Fibroblast of peridontal ligament (primary cell): ENCODE results near the gene MYPN.

Experiments
- DNase-seq: peaks from one replicate; pipeline ENCODE4 v3.0.0-alpha.2; 2010; ENCODE audit errors: extremely low read depth

The MYPN gene

DNA sequence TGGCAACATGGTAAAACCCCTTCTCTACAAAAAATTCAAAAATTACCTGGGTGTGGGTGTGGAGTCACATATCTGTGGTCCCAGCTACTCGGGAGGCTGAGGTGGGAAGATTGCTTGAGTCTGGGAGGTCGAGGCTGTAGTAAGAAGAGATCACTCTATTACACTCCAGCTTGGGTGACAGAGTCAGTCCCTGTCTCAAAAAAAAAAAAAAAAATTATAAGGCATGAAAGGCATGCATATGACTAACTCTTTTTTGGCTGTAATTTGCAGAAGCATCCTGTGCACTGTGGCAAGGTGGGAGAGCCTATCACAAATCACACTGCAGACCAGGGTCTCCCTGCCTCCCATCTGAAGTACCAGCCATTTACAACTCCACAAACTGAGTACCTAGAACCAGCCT lies 14.1 kb upstream of the MYPN start:
- no peak for DNase-seq

DNA sequence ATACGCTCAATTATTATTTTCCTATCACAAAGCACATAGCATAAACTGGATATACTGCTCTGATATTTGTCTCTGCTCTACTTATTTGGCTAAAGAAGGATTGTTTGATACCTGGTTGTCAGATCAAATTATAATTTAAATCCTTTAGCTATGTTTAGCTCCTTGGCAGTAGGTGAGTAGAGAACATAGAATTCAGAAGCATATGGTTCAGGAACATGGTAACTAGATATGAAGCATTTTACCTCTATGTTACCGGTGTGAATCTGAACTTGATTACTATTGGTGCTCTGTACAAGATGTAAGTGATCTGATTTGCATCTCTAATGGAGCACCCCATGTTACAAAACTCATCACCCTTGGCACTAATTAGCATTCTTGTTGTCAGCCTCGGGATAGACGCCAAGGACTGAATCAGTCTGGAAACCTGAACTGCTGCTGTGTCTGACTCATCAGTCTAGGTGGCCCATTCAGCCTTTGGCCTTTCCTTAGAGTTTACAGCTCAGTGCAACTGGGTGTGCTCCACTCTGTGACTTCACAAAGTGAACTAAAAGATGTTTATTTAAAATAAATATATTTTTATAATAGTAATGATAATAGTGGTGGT lies 12.3 kb upstream of the MYPN start:
- DNase-seq = peak; percentile 90

DNA sequence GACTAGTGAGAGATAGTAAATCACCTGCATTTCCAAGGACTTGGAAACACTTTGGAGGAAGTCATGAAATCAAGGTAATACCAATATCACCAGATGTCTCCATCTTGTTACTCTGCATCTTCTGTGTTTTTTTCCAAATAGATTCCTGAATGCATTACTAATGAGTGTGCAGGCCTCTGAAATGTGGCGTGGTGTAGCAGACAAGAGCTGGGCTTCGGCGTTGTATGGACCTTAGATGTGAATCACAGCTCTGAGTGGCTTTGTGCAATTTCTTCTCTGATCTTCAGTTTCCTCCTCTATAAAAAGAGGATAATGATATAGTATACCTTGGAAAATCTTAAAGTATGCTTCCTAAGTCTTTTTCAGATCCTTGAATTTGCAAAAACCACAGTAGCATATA lies 9.6 kb upstream of the MYPN start:
- DNase-seq = peak; percentile 59

DNA sequence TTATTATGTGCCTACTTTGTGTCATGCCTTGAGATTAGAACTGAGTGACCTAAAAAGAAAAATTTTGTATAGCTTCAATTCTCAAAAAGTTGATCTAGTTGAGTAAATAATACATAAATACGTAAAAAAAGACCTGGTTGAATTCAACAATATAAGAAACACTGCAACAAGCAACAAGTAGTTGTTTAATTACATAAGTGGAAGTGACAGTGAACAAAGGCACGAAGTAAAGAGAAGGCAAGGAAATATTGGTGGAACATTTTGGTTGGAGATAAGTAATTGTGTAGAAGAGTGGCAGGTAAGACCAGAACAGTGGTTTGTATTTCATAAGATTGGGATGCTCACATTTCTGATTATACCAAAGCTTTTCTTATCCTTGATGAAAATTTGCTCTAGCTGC lies 8.2 kb upstream of the MYPN start:
- DNase-seq = no peak

DNA sequence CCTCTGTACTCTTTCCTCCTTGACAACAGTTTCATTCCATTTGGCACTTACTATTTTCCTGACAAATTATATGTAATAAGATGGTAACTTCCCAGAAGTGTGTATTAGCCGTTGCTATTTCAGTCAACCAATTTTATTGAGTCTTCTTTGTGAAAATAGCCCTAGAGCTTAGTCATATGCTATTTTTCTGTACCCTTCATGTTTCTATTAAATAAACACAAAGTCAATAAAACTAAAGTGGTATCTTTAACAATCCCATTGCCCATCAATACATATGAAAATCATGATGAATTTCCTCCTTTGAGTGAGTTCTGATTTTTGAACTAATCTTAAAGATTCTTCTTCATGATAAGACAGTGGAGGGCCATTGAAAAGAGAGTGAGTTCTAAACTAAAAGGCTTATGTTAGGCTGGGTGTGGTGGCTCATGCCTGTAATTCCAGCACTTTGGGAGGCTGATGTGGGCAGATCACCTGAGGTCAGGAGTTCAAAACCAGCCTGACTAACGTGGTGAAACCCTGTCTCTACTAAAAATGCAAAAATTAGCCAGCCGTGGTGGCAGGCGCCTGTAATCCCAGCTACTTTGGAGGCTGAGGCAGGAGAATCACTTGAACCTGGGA lies 5.9 kb upstream of the MYPN start:
- no peak for DNase-seq

DNA sequence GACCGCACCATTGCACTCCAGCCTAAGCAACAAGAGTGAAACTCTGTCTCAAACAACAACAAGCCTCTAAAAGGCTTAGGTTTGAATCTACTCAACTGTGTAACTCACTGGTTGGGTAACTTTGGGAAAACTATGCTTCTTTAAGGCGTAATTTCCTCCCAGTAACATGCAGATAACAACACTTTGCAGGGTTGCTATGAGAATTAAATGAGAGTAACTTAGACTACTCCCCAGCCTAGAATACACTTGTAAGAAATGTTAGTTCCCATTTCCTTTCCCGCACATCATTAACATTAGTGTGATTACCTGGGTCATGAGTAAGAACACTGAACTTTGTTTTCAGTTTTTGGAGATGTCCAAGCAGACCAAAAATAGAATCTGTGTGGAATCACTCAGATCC lies 5.4 kb upstream of the MYPN start:
- DNase-seq = no peak

DNA sequence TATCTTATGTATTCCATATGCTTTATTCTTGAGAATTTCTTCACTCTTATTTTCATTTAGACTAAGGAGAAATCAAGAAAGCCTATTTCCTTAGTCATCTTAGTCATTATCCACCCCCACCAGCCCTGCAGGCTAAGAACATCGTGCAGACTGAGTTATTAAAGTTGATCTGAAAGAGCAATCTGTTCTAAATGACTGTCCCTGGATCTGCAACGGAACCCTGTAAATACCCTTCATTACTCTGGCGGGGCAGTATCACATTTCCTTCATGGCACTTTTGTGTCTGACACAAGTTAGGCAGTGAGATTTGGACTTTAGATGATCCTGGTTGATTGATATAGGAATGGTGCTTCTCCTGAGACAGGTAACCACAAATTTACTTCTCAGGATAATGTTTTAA lies 3.5 kb upstream of the MYPN start:
- peak; percentile 59 for DNase-seq

DNA sequence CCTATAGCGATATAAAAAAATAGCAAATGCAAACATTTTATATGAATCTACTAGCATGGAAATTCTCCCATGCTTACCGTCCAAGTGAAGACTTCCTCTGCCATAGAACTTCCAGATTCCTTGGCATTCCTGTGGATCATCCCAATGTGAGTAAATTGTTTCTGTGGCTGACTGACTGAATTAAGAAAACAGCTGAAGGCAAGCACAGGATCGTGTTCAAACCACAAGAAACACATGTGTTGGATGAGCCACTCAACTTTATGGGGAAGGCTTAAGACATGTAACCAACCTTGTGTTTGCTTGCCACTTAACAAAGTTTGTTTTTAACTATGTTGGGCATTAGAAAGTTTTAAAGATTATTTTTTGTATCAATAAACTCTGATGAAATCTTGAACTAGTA lies 2.6 kb upstream of the MYPN start:
- DNase-seq = peak; percentile 94

DNA sequence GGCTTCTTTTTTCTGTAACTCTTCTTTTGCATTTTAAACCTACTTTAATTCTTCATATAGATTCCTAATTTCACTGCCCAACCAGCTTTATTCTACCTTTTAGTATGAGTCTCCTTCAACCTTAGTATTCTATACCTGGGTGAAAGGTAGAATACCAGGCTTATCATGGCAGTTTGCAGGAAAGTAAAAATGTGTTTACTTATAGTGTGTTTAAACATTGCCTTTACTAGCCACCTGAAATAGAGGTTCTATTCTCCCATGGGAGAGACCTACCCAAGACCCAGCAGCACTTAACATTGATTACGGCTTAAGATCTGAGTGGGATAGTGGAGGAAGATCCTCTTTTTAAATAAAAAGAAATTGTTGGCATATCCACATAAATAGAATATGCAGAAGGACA lies 1.6 kb upstream of the MYPN start:
- DNase-seq = no peak

DNA sequence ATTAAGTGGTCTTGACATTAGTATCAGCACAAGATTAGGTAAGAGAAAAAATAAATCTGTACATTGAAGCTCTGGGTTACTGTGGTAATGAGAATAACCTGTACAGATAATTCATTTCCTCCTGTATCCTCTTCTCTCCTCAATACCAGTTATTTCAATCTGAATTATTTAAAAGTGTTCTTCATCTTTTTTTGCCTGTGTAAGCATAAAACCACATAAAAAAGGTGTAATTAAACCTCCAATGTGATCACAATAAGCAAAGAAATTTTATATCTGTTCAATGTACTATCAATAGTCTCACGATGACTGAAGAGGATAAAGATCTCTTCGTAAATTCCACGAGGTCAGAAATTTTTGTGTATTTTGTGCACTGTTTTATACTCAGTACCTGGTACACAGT lies 1.2 kb upstream of the MYPN start:
- no peak for DNase-seq

DNA sequence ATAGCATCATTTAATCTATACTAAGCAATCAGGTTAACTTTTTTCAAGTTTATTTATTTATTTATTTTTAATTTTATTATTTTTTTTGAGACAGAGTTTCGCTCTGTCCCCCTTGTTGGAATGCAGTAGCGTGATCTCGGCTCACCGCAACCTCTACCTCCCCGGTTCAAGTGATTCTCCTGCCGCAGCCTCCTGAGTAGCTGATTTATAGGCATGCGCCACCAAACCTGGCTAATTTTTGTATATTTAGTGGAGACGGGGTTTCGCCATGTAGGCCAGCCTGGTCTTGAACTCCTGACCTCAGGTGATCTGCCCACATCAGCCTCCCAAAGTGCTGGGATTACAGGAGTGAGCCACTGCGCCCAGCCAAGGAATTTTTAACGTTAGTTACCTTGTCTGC lies 635 bp upstream of the MYPN start:
- DNase-seq = no peak

DNA sequence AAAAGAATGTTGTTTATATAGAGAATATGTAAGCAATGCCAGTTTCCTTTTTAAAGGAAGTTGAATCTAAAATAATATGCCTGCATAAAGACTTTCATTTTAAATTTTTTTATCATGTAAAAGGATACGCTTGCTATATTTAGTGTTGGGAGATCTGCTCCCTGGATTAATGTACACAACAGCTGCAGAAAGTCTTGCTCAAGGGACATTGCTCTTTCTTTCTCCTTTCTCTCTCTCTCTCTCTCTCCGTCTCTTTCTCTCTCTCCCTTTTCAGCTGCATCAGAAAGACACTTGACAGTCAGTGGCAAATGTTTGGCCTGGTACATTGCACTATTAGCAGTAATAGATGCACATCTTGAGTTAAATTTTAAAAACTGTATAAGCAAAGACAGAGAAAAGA lies 739 bp downstream of the MYPN start:
- DNase-seq = peak; percentile 69

DNA sequence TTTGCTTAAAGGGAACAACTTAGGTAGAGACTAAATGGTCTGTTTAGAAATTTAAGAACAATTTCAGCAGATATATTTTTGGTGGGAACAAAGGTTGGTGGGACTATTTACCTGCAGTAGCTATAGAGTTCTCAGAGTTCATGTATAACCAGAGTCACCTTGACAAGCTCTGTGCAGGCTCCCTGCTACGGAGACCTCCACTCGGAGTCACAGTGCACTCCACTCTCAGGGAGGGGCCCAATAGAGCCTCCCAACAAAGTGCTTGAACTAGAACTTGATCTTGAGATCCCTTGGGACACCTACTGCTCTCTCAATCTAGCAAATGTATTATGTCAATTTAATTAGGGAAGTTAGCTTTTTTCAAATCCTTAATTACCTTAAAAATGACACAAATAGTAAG lies 2.3 kb downstream of the MYPN start:
- DNase-seq = no peak

DNA sequence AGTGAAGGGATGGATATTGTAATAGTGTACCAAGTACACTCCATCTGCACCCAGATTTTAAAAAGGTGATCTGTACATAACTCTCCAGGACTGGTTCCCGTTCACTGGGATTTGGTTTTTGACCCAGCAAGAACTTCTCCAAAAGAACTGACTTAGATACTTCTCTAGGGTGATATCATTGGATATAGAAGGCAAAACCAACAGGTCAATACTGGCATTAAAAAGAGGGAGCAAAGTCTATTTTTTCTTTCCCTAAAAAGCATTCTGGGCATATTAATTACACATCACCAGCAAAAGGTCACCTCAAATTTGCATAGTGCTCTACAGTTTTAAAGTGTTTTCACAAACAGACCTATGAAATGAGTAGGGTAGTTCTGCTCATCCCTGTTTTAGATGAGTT lies 3.5 kb downstream of the MYPN start:
- no peak for DNase-seq

DNA sequence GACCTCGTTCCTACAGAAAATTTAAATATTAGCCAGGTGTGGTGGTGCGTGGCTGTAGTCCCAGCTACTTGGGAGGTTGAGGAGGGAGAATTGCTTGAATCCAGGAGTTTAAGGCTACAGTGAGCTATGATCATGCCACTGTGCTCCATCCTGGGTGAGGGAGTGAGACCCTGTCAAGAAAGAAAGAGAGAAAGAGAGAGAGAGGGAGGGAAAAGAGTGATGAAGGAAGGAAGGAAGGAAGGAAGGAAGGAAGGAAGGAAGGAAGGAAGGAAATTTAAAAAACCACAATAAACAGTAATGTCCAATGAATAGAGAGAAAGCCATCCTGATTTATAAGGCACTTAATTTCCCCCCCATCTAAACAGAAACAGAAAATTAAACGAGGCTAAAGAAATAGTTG lies 9.4 kb downstream of the MYPN start:
- no peak for DNase-seq

DNA sequence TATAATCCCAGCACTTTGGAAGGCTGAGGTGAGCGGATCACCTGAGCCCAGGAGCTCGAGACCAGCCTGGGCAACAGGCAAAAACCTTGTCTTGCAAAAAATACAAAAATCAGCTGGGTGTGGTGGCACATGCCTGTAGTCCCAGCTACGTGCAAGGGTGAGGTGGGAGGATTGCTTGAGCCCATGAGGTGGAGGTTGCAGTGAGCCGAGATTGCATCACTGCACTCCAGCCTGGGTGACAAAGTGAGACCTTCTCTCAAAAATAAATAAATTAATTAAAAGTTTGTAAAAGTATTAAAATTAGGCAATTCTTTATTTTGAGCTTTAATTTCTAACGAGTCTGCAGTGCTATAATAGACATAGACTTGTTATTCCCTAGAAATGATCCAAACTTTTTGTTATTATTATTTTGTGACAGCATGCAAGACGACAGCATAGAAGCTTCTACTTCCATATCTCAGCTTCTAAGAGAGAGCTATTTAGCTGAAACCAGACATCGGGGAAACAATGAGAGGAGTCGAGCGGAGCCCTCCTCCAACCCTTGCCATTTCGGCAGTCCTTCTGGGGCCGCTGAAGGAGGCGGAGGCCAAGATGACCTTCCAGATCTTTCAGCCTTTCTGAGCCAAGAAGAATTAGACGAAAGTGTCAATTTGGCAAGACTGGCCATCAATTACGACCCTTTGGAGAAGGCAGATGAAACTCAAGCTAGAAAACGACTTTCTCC lies 11.9 kb downstream of the MYPN start:
- no peak for DNase-seq

DNA sequence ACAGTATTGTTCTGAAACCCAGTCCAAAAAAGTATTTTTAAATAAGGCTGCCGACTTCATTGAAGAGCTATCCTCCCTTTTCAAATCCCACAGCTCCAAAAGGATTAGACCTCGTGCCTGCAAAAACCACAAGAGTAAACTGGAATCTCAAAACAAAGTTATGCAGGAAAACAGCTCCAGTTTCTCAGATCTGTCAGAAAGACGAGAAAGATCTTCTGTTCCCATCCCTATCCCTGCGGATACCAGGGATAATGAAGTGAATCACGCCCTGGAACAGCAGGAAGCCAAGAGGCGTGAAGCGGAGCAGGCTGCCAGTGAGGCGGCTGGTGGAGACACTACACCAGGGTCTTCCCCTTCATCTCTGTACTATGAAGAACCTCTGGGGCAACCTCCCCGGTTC lies 12.6 kb downstream of the MYPN start:
- peak; percentile 71 for DNase-seq

DNA sequence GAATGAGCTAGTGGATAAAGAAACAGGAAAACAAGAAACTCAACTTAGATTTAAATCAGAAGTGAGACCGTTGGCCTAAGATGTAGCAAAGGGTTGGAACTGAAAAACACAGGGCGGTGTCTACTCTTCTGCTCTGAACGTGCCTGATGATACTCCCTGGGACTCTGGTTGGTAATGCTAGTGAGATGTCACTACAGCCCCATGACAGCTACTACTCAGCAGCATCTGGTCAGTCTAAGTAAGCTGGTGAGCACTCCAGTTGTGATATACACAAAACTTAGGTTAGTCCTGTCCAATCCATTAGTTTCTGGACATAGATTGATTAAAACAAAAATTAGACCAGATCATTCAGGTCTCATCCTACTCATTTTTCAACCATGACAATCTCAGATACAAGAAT lies 15.4 kb downstream of the MYPN start:
- DNase-seq = no peak

DNA sequence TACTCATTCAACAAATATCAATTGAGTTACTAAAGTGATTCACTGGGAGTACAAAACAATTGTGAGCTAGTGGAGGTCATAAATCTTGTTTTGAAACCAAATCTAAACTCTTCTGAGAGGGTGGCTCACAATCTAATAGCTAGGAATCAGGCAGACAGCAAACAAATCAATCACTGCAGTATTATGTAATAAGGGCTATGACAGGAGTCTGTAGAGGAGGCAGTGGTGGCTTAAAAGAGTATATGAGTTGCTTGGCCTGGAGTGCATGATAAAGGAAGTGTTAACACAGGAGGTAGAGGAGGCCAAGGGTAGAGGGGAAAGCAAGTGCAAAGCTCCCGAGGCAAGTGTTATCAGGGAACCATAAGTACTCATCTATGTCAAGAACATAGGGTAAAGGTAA lies 16.5 kb downstream of the MYPN start:
- DNase-seq = no peak

DNA sequence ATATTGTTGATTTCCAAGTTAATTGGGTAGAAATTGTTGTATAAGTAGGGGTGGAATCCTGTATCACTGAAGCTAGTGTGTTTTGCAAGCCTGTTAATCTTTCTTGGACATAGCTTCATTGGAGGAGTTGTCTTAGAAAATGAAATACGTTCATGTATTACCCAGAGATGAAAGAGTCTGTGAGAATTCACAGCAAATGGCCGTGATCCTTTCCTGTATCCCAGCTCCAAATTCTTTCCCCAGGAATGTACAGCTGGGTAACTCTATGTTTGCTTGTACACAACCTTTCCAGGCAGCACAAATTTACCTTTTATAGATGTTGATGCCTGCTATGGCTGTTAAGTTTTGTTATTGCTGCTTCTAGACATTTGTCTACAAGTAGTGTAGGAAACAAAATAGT lies 18.7 kb downstream of the MYPN start:
- no peak for DNase-seq

DNA sequence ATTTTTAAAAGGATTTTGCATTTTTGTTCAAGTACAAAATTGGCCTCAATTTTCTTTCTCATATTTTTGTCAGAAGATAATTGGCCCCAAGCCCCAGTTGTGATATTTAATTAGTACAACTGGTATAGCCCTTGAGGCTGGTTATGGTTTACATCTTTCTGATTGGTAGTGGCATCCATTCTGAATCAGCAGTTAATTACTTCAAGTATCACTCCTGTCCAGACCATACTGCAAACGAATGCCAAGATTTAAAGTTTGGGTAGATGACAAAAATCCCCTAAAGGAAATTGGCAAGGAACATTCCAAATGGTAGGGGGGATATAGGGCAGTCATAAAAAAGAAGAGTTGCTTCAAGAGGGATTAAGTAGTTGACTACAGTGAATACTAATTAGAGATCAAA lies 23.1 kb downstream of the MYPN start:
- peak; percentile 10 for DNase-seq

DNA sequence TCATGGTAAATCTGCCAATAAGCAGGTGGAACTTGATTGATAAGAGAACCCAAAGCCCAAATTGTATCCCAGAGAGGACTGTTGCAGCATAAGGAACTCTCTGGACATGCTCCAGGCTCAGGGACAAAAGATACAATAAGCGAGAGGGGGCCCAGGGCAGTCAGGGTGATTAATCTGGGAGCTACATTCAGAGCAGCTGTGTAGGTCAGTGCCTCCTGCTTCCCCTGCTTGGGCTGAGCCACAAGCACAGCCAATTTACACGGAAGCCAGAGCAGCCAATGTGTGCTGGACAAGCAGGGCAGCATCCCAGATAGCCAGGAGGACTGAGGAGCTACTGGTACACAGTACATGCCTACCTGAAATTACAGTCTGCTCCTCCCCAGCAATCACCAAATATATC lies 24.2 kb downstream of the MYPN start:
- no peak for DNase-seq

DNA sequence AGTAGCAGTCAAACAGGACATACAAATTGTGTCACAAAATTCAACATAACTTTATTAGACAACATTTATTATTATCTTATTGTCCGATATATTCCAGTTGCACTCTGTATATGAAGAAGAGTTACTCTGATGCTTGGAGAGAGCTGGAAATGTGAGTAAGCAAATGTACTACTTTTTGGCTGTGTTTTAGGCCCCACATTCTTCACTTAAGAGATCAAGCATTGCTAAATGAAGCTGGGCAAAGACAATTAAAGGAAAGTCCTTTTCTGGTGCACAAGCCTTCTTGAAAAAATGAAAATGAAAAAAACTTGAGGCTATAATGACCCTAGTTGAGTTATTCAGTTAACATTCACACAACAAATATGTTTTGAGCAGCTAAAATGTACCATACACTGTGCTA lies 26.1 kb downstream of the MYPN start:
- DNase-seq = peak; percentile 79
